ENCODE measurements around the gene LASP1NB.

LASP1NB gene

DNA sequence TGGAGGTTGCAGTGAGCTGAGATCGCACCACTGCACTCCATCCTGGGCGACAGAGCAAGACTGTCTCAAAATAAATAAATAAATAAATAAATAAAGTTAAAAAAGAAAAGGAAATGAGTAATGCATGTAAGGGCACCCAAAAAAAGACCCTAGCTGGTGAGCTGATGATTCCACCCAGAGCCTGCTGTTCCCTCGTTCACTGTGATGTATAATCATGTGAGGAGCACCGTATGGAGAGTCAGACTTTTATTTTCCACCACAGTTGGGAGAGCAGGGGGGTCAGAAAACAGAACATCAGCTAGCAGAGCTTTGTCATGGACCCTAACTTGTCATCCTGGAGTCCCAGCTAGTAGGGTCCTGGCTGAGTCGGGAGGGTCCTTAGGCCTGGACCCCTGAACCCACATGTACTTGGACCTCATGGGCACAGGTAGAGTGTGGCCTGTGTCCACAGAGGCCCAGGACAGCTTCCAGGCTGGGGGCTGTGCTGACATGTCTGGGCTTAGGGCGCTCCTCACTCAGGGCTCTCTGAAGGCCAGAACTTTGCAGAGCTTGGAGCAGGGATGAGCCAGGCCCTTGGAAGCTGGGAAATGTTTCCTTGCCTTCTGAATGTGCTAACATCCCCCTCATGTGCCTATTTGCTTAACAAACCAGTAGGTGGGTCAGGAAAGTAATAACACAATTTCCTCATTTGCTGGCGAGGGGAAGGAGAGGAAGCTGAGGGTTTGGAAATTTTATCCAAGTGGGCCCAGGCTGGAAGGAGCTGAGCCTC lies 18.8 kb upstream of the LASP1NB start:
- CTCF ChIA-PET: interaction anchor here (0.9 to 2.5 kb wide), 8 partner anchors 9 to 145 kb away, joined by 3 to 11 read pairs (median 4); partner anchors contain the start of gene LASP1
- BruUV-seq (replicated peaks): no TSS peak

More for the DNA sequence above, 18.8 kb upstream of the LASP1NB start:
- Histone ChIP-seq H2AFZ (ENCODE audit: low read depth, low read length) (no peak overlapping the region), H3K9me3 (replicated peaks; ENCODE audit: control insufficient read depth, insufficient read depth, low read length) (no peaks in the 10 kb centered on the region), H3K4me2 (ENCODE audit: insufficient read depth, low read length) (no peak overlapping the region), H3K27ac (ENCODE audit: insufficient read depth, low read depth, low read length) (no peak overlapping the region), H3K4me1 (ENCODE audit: control insufficient read depth, extremely low read depth, insufficient read depth, low read length) (peaks cover 32% of the 10 kb centered on the region), H3K4me3 (replicated peaks in 1 of 3; ENCODE audit: insufficient read depth in 1 of 3, low read depth in 1 of 3, low read length in 3 of 3) (no peak overlapping the region), H3K27me3 (ENCODE audit: control insufficient read depth in 2 of 2, insufficient read depth in 2 of 2, low read length in 2 of 2) (no peaks in the 10 kb centered on the region), H3K9me1 (replicated peaks; ENCODE audit: control insufficient read depth, extremely low read depth, insufficient read depth, low read length) (no peaks in the 10 kb centered on the region), H4K20me1 (replicated peaks; ENCODE audit: control insufficient read depth, extremely low read depth, insufficient read depth, low read length) (no peaks in the 10 kb centered on the region), H3K9ac (replicated peaks; ENCODE audit: extremely low read depth, insufficient read depth, low read length) (no peak overlapping the region), H3K79me2 (ENCODE audit: control insufficient read depth, insufficient read depth, low read length) (peaks cover 55% of the 10 kb centered on the region), H3K36me3 (ENCODE audit: control insufficient read depth in 2 of 2, extremely low read depth in 1 of 2, insufficient read depth in 2 of 2, low read length in 2 of 2) (peaks cover 0 to 19% of the 10 kb centered on the region in 2 experiments)
- POLR2A ChIA-PET: interaction anchor here (0.6 to 1.8 kb wide), 2 partner anchors 37 to 77 kb away, joined by 3 to 10 read pairs; partner anchors contain the start of gene LASP1
- DNase-seq (ENCODE audit: low read depth, low spot score) (no peak), FAIRE-seq (peak; percentile 74)
- TF ChIP-seq, protein P1, sequence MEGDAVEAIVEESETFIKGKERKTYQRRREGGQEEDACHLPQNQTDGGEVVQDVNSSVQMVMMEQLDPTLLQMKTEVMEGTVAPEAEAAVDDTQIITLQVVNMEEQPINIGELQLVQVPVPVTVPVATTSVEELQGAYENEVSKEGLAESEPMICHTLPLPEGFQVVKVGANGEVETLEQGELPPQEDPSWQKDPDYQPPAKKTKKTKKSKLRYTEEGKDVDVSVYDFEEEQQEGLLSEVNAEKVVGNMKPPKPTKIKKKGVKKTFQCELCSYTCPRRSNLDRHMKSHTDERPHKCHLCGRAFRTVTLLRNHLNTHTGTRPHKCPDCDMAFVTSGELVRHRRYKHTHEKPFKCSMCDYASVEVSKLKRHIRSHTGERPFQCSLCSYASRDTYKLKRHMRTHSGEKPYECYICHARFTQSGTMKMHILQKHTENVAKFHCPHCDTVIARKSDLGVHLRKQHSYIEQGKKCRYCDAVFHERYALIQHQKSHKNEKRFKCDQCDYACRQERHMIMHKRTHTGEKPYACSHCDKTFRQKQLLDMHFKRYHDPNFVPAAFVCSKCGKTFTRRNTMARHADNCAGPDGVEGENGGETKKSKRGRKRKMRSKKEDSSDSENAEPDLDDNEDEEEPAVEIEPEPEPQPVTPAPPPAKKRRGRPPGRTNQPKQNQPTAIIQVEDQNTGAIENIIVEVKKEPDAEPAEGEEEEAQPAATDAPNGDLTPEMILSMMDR (IDR thresholded peaks at IDR 0.05; ENCODE audit: extremely low read depth in 1 of 2, insufficient read depth in 1 of 2, low read depth in 1 of 2, low read length in 2 of 2): no peak
- no peak for TF ChIP-seq FOS (IDR thresholded peaks at IDR 0.05; ENCODE audit: borderline replicate concordance, insufficient read depth, low read length)
- no peak for TF ChIP-seq EZH2 (IDR thresholded peaks at IDR 0.05; ENCODE audit: borderline replicate concordance, low read depth, low read length, severe bottlenecking)
- no peak for TF ChIP-seq POLR2AphosphoS5 (IDR thresholded peaks at IDR 0.05; ENCODE audit: insufficient read depth, low read depth, low read length)
- no peak for TF ChIP-seq POLR2A (IDR thresholded peaks at IDR 0.05; ENCODE audit: low read depth, low read length)
- no peak for TF ChIP-seq MYC (IDR thresholded peaks at IDR 0.05; ENCODE audit: low read depth, low read length)
- TF ChIP-seq GATA2 (IDR thresholded peaks at IDR 0.05; ENCODE audit: insufficient read depth, insufficient read length, low read depth, low read length): no peak
- TF ChIP-seq JUN (IDR thresholded peaks at IDR 0.05; ENCODE audit: borderline replicate concordance, insufficient read depth, insufficient read length, low read depth): no peak
- TF ChIP-seq, protein P2, sequence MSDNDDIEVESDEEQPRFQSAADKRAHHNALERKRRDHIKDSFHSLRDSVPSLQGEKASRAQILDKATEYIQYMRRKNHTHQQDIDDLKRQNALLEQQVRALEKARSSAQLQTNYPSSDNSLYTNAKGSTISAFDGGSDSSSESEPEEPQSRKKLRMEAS (IDR thresholded peaks at IDR 0.05; ENCODE audit: insufficient read depth, insufficient read length): no peak
- dilution Hi-C loops (cut with MboI; ENCODE audit: extremely low pct_ligation_motif_present, low sequenced_read_pairs) (no loop called here), intact Hi-C loops (cut with micrococcal nuclease) (no loop called here)

Measured in endothelial cell of umbilical vein (primary cell).